ENCODE data around the gene KRT15.

- TF ChIP-seq, protein P1, sequence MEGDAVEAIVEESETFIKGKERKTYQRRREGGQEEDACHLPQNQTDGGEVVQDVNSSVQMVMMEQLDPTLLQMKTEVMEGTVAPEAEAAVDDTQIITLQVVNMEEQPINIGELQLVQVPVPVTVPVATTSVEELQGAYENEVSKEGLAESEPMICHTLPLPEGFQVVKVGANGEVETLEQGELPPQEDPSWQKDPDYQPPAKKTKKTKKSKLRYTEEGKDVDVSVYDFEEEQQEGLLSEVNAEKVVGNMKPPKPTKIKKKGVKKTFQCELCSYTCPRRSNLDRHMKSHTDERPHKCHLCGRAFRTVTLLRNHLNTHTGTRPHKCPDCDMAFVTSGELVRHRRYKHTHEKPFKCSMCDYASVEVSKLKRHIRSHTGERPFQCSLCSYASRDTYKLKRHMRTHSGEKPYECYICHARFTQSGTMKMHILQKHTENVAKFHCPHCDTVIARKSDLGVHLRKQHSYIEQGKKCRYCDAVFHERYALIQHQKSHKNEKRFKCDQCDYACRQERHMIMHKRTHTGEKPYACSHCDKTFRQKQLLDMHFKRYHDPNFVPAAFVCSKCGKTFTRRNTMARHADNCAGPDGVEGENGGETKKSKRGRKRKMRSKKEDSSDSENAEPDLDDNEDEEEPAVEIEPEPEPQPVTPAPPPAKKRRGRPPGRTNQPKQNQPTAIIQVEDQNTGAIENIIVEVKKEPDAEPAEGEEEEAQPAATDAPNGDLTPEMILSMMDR (IDR thresholded peaks at IDR 0.05; ENCODE audit: low read depth, low read length, missing input control) = no peak
- TF ChIP-seq TAF1 (conservative IDR thresholded peaks at IDR 0.05) (no peak), YY1 (IDR thresholded peaks at IDR 0.05) (no peak), HNF4G (IDR thresholded peaks at IDR 0.05) (no peak)
- TF ChIP-seq, protein P2, sequence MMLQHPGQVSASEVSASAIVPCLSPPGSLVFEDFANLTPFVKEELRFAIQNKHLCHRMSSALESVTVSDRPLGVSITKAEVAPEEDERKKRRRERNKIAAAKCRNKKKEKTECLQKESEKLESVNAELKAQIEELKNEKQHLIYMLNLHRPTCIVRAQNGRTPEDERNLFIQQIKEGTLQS (IDR thresholded peaks at IDR 0.05) = no peak
These were observed 18.3 kb upstream of the KRT15 start for GRCh38 chr17:41536741-41537613.
